AG09309 (cell line): ENCODE data around the gene RPS27L.
"Not testable (repeated sequence)": the region's sequence is repeated elsewhere in the genome, so short reads cannot be mapped to it uniquely, and the experiment has no call there.

ENCODE experiments used
- DNase-seq: peaks from one replicate; pipeline ENCODE4 v3.0.0-alpha.2; 2010; ENCODE audit warnings: low read depth
- H3K4me3 ChIP-seq: 2 replicates; pipeline ENCODE4 v1.5.1; 2011; ENCODE audit warnings: mild to moderate bottlenecking, low read depth, low read length, moderate library complexity; ENCODE audit not compliant: control insufficient read depth
- CTCF ChIP-seq: IDR thresholded peaks from 2 replicates; pipeline ENCODE4 v1.5.1; 2011; ENCODE audit warnings: mild to moderate bottlenecking, low read depth, low read length, inconsistent platforms; ENCODE audit not compliant: insufficient read depth, control insufficient read depth; ENCODE audit errors: missing control alignments

RPS27L gene

GRCh38 chr15:63109498-63109897 is 47.8 kb downstream of the RPS27L start:
- no peak for TF ChIP-seq CTCF
- no peak overlapping the region for H3K4me3 ChIP-seq
- no peak for DNase-seq

GRCh38 chr15:63107895-63108546 is 49.3 kb downstream of the RPS27L start:
- peak; percentile 100 for DNase-seq
- no peak overlapping the region for H3K4me3 ChIP-seq

GRCh38 chr15:63105354-63105753 is 51.9 kb downstream of the RPS27L start:
- H3K4me3 ChIP-seq, DNase-seq: not testable (repeated sequence)

More at GRCh38 chr15:63107895-63108546, 49.3 kb downstream of the RPS27L start:
- no peak for TF ChIP-seq CTCF

- peak; percentile 55 for DNase-seq
- H3K4me3 ChIP-seq: no peak overlapping the region
- TF ChIP-seq CTCF: no peak
Observed at GRCh38 chr15:63104727-63105126, 52.5 kb downstream of the RPS27L start.

- TF ChIP-seq CTCF: no peak
- no peak overlapping the region for H3K4me3 ChIP-seq
- no peak for DNase-seq
Observed at GRCh38 chr15:63103416-63103815, 53.9 kb downstream of the RPS27L start.

- H3K4me3 ChIP-seq, DNase-seq: not testable (repeated sequence)
Observed at GRCh38 chr15:63099581-63099980, 57.7 kb downstream of the RPS27L start.

- not testable (repeated sequence) for H3K4me3 ChIP-seq, DNase-seq
Observed at GRCh38 chr15:63098901-63099300, 58.4 kb downstream of the RPS27L start.
